ENCODE data around the gene CACNB1.

The CACNB1 gene

DNA sequence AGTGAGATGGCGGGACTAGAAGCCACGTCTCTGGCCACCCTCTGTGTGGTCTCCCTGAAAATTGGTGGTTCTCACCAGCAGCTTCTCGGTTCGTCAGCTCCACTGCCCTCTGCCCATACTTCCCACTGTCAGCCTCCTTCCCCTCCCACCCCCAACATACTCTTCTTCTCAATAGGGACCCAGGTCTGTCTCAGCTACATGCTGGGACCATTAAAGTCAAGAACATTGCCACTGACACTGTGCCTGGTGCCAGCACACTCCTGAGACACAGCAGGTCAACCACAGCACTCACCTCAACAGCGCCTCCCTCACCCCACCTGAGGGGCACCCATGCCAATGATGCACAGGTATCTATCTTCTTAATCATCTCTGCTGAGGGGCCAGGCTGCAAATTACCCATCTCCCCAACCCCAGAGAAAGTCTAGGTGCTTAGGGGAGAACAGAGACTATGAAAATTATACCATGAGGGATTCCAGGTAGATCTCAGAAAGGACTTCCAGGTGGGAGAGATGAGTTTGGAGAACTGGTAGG lies 47.3 kb downstream of the CACNB1 start:
- peaks cover 43% of the 10 kb centered on the region for H3K4me1 Mint-ChIP-seq (ENCODE audit: low read depth)
- DNase-seq = no peak
- H3K27ac Mint-ChIP-seq = no peak overlapping the region
- H3K36me3 Mint-ChIP-seq (ENCODE audit: low read depth) = peaks cover 7% of the 10 kb centered on the region
- peak overlapping the region; percentile 68 for H3K4me3 Mint-ChIP-seq
- no peaks in the 10 kb centered on the region for H3K9me3 Mint-ChIP-seq
- peaks cover 6% of the 10 kb centered on the region for H3K27me3 Mint-ChIP-seq

DNA sequence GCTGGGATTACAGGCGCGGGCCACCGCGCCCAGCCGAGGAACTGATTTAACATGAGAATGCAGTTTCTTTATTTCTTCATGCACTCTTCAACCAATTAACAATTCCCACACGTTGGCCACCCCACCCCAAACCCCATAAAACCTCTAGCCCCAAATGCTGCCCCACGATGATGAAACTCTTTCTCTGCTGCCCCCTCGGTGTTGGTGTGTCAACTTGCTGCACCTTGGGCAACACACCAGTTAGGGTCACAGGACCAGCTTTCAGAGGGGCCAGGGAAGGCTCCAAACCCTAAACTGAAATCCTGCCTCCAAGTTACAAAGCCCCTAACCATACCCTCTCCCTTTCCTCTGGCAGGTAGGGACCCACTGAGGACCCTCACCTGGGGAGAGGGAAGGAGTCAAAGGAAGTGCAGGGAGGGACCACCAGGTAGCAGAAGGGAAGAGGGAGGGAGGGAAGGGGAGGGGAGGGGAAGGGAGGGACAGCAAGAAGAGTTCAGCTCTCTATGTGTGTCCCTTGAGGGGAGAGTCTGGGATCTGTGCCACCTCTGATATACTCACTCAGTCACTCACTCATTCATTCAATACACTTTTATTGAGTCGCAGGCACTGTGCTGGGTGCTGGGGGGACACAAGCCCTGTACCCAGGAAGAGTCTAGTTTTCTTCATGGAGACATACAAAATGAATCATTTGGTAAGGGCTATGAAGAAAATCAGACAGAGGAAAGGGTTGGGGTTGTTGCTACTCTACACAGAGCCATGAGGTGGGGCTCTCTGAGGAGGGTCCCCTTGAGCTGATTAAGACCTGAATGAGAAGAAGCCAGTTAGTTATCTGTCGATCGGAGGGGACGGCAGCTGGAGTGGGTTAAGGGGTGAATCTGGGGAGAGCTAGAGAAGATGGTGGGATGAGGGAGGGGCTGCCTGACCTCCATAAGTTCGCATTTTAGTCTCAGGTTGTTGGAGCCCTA lies 50.0 kb downstream of the CACNB1 start:
- Mint-ChIP-seq H3K4me3 (no peak overlapping the region), H3K4me1 (ENCODE audit: low read depth) (peaks cover 30% of the 10 kb centered on the region), H3K27me3 (no peaks in the 10 kb centered on the region), H3K9me3 (no peaks in the 10 kb centered on the region), H3K36me3 (ENCODE audit: low read depth) (no peaks in the 10 kb centered on the region), H3K27ac (no peak overlapping the region)
- DNase-seq = no peak

DNA sequence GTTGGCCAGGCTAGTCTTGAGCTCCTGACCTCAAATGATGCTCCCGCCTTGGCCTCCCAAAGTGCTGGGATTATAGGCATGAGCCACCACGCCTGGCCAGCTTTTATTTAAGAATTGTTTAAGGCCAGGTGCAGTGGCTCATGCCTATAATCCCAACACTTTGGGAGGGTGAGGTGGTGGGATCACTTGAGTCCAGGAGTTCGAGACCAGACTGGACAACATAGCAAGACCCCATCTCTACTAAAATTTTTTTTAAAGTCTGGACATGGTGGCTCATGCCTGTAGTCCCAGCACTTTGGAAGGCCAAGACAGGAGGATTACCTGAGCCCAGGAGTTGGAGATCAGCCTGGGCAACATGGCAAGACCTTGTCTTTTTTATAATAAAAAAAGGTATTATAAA lies 51.2 kb downstream of the CACNB1 start:
- Mint-ChIP-seq H3K4me3 (no peak overlapping the region), H3K4me1 (ENCODE audit: low read depth) (peaks cover 21% of the 10 kb centered on the region), H3K36me3 (ENCODE audit: low read depth) (no peaks in the 10 kb centered on the region), H3K9me3 (no peaks in the 10 kb centered on the region), H3K27me3 (no peaks in the 10 kb centered on the region), H3K27ac (no peak overlapping the region)
- no peak for DNase-seq

DNA sequence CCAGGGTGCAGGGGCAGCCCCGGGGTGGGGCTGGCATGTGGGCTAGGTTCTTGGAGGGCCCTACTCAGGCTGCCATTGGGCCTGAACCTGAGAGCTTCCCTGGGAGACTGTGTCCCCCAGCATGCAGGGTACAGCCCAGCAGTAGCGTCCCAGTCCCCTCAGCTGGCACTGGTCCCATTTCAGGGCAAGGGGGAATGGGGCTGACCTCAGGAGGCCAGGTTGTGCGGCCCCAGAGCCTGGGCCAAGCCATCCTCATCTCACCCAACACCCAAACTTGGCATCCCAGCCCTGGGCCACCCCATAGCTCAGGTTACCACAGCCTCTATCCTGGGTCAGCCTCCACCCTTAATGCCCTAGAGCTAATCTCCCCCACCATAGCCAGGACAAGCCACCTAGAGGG lies 52.3 kb downstream of the CACNB1 start:
- Mint-ChIP-seq H3K27ac (no peak overlapping the region), H3K36me3 (ENCODE audit: low read depth) (no peaks in the 10 kb centered on the region), H3K4me1 (ENCODE audit: low read depth) (peaks cover 11% of the 10 kb centered on the region), H3K27me3 (no peaks in the 10 kb centered on the region), H3K9me3 (no peaks in the 10 kb centered on the region), H3K4me3 (no peak overlapping the region)
- no peak for DNase-seq

DNA sequence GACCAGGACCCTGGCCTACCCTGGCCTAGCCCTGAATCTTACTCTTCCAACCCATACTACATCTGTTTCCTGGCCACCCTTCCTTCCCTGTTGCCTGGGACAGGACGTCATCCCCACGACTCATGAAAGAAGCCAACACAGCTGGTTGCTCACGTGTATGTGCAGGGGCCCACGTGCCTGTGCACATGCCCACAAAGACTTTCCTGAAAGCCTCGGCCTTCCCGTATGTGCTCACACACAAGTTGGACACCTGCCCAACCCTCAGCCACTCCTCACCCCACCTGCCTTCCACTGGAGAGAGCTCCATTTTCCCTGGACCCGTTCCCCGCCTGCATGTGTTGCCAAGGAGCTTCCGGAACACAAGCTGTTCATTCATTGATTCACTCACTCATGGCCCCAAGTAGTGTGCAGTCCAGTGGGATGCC lies 53.0 kb downstream of the CACNB1 start:
- H3K4me3 Mint-ChIP-seq = no peak overlapping the region
- DNase-seq = no peak
- no peak overlapping the region for H3K27ac Mint-ChIP-seq

DNA sequence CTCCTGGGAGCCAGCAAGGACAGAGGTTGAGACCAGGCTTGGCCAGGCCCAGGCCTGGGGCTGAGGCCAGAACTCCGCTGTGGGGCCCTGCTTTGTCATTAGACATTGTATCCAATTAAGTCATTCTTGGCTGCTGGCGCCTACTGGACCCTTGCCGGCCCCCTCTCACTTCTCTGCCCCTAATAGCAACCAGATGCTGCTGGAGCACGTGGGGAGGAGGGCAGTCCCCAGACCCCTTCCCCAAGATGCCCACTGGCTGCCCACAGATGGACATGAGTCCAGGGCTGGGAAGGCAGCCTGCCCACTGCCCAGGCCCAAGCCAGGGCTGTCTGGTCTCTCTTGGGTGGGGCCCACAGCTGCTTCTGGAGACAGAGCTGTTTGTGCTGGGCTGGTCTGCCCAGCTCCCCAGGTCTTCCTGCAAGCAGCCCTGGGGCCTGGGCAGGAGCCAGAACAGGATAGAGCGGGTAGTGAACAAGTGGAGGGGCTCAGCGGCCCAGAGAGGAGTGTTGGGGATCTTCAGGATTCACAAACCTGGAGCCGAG lies 53.8 kb downstream of the CACNB1 start:
- H3K4me3 Mint-ChIP-seq = no peak overlapping the region
- no peaks in the 10 kb centered on the region for H3K36me3 Mint-ChIP-seq (ENCODE audit: low read depth)
- H3K9me3 Mint-ChIP-seq = no peaks in the 10 kb centered on the region
- no peaks in the 10 kb centered on the region for H3K27me3 Mint-ChIP-seq
- H3K27ac Mint-ChIP-seq = no peak overlapping the region
- no peak for DNase-seq
- peaks cover 8% of the 10 kb centered on the region for H3K4me1 Mint-ChIP-seq (ENCODE audit: low read depth)

More for the DNA sequence above, 53.0 kb downstream of the CACNB1 start:
- Mint-ChIP-seq H3K36me3 (ENCODE audit: low read depth) (no peaks in the 10 kb centered on the region), H3K9me3 (no peaks in the 10 kb centered on the region), H3K27me3 (no peaks in the 10 kb centered on the region), H3K4me1 (ENCODE audit: low read depth) (peaks cover 8% of the 10 kb centered on the region)

DNA sequence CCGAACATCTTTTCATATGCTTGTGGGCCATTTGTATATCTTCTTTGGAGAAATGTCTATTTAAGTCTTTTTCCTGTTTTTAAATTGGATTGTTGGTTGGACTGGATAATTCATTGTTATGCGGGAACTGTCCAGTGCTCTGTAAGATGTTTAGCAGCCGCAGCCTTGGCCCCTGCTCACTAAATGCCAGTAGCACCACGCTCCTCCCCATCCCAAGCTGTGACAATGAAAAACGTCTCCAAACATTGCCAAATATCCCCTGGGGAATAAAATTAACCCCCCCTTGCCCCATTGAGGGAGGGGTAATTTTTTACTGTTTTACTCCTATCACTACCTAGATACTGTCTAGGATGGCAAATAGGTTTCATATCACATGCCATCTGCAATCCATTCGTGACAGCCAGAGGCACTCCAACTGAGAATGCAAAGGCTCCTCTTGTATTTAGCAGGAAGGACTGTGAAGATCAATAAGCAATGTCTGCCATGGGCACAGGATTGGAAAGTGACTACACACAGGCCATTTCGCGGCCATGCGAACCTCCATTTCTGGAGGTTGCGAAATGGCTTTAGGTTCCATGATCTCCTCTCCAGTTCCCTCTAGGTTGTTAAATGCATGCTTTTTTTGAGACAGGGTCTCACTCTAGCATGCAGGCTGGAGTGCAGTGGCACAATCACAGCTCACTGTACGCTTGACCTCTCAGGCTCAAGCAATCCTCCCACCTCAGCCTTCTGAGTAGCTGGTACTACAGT lies 55.4 kb downstream of the CACNB1 start:
- H3K36me3 Mint-ChIP-seq (ENCODE audit: low read depth) = no peaks in the 10 kb centered on the region
- no peak overlapping the region for H3K4me3 Mint-ChIP-seq
- DNase-seq = no peak
- H3K4me1 Mint-ChIP-seq (ENCODE audit: low read depth) = peaks cover 8% of the 10 kb centered on the region
- H3K27me3 Mint-ChIP-seq = no peaks in the 10 kb centered on the region
- no peak overlapping the region for H3K27ac Mint-ChIP-seq
- no peaks in the 10 kb centered on the region for H3K9me3 Mint-ChIP-seq

DNA sequence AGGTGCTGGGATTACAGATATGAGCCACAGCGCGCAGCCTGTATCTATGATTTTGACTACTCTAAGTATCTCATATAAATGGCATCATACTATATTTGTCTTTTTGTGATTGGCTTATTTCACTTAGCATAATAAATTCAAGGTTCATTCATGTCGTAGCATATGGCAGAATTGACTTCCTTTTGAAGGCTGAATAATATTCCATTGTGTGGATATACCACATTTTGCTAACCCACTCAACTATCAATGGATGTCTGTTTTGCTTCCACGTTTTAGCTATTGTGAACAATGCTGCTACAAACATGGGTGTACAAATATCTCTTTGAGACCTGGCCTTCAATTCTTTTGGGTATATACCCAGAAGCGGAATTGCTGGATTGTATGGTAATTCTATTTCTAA lies 56.2 kb downstream of the CACNB1 start:
- no peak for DNase-seq
- Mint-ChIP-seq H3K4me3 (no peak overlapping the region), H3K4me1 (ENCODE audit: low read depth) (peaks cover 8% of the 10 kb centered on the region), H3K36me3 (ENCODE audit: low read depth) (no peaks in the 10 kb centered on the region), H3K9me3 (no peaks in the 10 kb centered on the region), H3K27ac (no peak overlapping the region), H3K27me3 (no peaks in the 10 kb centered on the region)

DNA sequence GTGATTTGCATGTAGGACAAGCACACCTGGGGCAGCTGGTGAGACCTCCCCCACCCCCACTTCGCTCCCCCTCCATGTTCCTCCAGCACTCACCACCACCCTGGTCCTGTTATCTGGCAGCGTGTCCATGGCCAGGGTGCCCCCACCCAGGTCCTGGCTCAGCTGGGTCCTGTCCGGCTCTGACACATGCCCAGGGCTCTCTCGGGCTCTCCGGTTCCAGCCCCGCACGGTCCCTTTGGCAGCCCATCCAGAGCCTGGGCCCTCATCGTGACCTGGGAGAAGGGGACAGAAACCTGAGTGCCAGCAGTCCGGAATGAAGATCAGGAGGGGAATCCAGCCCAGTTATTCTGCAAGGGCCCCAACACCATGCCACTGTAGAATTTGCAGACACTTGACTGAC lies 57.9 kb downstream of the CACNB1 start:
- H3K4me3 Mint-ChIP-seq = no peak overlapping the region
- H3K36me3 Mint-ChIP-seq (ENCODE audit: low read depth) = no peaks in the 10 kb centered on the region
- H3K4me1 Mint-ChIP-seq (ENCODE audit: low read depth) = peaks cover 6% of the 10 kb centered on the region
- H3K9me3 Mint-ChIP-seq = no peaks in the 10 kb centered on the region
- no peak for DNase-seq
- H3K27ac Mint-ChIP-seq = no peak overlapping the region
- no peaks in the 10 kb centered on the region for H3K27me3 Mint-ChIP-seq

DNA sequence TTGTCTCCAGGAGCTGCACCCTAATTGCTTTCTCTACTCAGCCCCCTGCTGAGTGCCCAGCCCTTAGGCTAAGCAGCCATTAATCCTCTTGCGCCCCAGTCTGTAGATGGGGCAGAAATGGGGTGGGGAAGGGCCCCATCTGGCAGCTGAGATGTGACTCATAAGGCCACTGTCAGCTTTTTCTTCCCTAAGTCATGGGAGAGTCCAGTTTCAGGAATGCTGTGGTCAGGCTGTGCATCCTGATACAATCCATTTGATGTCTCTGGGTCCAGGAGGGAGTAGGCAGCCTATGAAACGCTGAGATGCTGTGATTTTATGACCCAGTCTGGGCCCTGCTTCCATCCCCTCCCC lies 58.3 kb downstream of the CACNB1 start:
- no peak for DNase-seq
- H3K27ac Mint-ChIP-seq = no peak overlapping the region
- H3K4me1 Mint-ChIP-seq (ENCODE audit: low read depth) = peaks cover 2% of the 10 kb centered on the region
- H3K27me3 Mint-ChIP-seq = no peaks in the 10 kb centered on the region
- no peaks in the 10 kb centered on the region for H3K9me3 Mint-ChIP-seq
- H3K4me3 Mint-ChIP-seq = no peak overlapping the region
- H3K36me3 Mint-ChIP-seq (ENCODE audit: low read depth) = no peaks in the 10 kb centered on the region

DNA sequence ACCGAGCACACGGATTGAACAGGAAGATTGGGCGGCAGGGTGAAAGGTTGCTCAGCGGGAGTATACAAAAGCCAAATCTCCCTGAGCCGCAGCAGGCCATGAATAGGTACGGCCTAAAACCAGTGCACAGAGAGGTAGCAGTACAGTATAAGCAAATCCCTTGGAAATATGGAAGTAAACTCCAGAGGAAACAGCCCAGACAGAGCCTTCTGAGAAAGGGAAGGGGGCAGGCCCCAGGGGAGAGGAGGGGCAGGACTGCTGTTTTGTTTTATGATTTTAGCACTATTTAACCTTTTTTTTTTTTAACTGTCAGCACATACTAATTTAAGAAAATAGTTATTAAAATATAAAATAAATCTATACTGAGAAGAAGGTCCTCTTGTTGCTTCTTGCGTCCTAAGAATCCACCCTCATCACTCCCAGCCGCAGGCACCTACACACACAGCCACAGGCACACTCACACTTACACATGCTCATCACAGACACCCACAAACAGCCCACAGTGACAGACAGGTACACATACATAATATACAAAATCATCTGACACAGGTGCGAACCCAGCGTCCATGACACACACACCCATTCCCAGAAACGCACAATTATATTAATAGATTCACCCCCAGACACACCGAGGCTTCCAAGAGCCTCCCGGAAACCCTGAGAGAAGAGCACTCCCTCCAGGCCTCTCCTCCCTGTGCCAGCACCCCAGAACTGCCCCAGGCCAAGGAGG lies 58.9 kb downstream of the CACNB1 start:
- Mint-ChIP-seq H3K36me3 (ENCODE audit: low read depth) (no peaks in the 10 kb centered on the region), H3K27me3 (no peaks in the 10 kb centered on the region), H3K27ac (no peak overlapping the region), H3K4me3 (no peak overlapping the region), H3K4me1 (ENCODE audit: low read depth) (peaks cover 2% of the 10 kb centered on the region), H3K9me3 (no peaks in the 10 kb centered on the region)
- no peak for DNase-seq

DNA sequence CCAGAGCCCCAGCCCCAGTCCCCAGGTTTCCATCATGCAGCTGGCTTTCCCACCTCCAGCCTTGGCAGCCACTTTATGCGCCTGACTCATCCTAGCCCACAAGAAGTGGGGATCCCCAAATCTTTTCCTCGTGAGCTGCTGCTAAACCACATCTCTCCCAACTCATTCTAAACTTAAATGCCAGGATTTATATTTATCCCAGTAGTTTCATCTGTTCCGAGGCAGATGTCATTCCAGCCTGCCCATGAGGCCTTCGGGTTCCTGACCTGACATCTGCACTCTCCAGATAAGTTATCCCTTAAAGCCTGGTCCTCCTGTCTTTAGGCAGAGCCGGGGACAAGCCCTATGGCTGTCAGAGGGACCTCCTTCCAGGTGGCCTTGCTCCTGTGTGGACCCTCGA lies 62.6 kb downstream of the CACNB1 start:
- Mint-ChIP-seq H3K9me3 (no peaks in the 10 kb centered on the region), H3K27ac (no peak overlapping the region), H3K36me3 (ENCODE audit: low read depth) (no peaks in the 10 kb centered on the region), H3K4me3 (no peak overlapping the region), H3K27me3 (no peaks in the 10 kb centered on the region), H3K4me1 (ENCODE audit: low read depth) (peaks cover 2% of the 10 kb centered on the region)
- no peak for DNase-seq

DNA sequence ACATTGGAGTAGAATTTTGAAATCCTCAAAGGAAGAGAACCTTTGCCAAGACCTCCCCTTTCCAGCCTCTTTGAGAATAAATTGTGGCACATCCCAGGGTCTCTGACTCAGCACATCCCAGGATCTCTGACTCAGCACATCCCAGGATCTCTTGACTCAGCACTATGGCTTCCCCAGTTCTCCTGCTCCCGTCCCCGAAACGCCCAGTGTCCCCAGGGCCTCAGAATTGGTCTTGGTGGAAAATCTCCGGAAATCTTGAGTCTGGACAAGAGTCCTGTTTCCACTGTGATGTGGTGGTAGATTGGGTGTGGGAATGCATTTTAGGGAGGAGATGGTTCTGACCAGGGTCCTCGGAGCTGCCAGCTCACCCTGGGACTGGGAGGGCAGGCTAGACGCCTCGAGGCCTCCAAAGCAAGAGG lies 65.3 kb downstream of the CACNB1 start:
- Mint-ChIP-seq H3K4me1 (ENCODE audit: low read depth) (peaks cover 2% of the 10 kb centered on the region), H3K27me3 (no peaks in the 10 kb centered on the region), H3K9me3 (no peaks in the 10 kb centered on the region), H3K36me3 (ENCODE audit: low read depth) (no peaks in the 10 kb centered on the region), H3K27ac (no peak overlapping the region), H3K4me3 (no peak overlapping the region)
- no peak for DNase-seq

DNA sequence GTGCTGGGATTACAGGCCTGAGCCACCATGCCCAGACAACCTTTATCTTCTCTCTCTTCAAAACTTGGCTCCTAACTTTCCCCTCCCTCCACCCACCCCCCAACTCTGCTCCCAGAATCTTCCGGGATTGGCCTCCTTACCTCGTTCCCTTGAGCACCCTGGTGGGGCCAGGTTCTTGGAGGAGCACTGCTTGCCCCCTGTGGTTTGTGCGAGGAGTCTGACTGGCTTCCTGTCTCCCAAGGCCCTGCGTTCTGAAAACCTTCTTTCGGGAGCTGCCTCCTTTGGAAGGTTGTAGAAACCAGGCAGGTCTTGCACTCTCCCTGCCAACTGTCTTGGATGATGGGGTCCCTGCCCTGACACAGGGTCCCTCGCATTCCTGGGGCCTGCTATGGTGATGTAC lies 65.9 kb downstream of the CACNB1 start:
- Mint-ChIP-seq H3K4me1 (ENCODE audit: low read depth) (peaks cover 2% of the 10 kb centered on the region), H3K9me3 (no peaks in the 10 kb centered on the region), H3K27ac (no peak overlapping the region), H3K4me3 (no peak overlapping the region), H3K27me3 (no peaks in the 10 kb centered on the region), H3K36me3 (ENCODE audit: low read depth) (no peaks in the 10 kb centered on the region)
- DNase-seq = no peak
